HepG2 (cell line): ENCODE data around the gene PIK3R5. TPM values are rescaled to one million over a fixed set of nuclear protein-coding genes. Genes with fewer than 3 reads are reported as not detected.

Experiments
- ATAC-seq: fragments of 200-7000 bp; cut with Tn5 transposase; 3 replicates; pipeline ENCODE4 v1.9.1; 2020; ENCODE audit warnings: mild to moderate bottlenecking, moderate library complexity
- BruUV-seq: library from RNA; stranded (reverse); fragments of 400-500 nt; replicated peaks from 2 replicates; lab custom pipeline; 2021; lab: Mats Ljungman, UMichigan
- CTCF ChIA-PET: fragments of 300-600 bp; formaldehyde crosslinking; extraction: SDS; loops from one replicate; lab custom pipeline; 2021; ENCODE audit warnings: low total read pairs, inconsistent platforms, low intra/inter-chr PET ratio; lab: Yijun Ruan, JAX
- POLR2A ChIA-PET: fragments of 350-600 bp; sonication (Branson Sonifier 250); formaldehyde crosslinking; loops from one replicate; lab custom pipeline; 2020; ENCODE audit warnings: antibody characterized with exemption, inconsistent platforms; lab: Yijun Ruan, JAX
- DNase-seq: peaks from one replicate; pipeline ENCODE4 v3.0.0-alpha.2; 2015; ENCODE audit warnings: low spot score
- FAIRE-seq: peaks from 3 replicates; lab custom pipeline; 2011; peaks lifted over from hg19 to GRCh38; lab: Jason Lieb, UNC
- H2AFZ ChIP-seq: one replicate; pipeline ENCODE4 v1.6.1; 2011; ENCODE audit warnings: low read length, inconsistent platforms
- H3K27ac ChIP-seq: fragments of 300-600 bp; 3 replicates; pipeline ENCODE4 v1.8.0; 2011; ENCODE audit warnings: mixed run types, mild to moderate bottlenecking, mixed read lengths, low read length, inconsistent platforms; ENCODE audit not compliant: insufficient read depth; ENCODE audit errors: extremely low read length
- H3K27me3 ChIP-seq, 2 experiments: fragments of 200-600 bp in 1 of 2; 2 replicates in 1 of 2; 3 replicates in 1 of 2; pipeline versions ENCODE4 v1.6.0 to v1.8.0; 2011; ENCODE audit warnings: low read length in 2 of 2, mild to moderate bottlenecking in 2 of 2, moderate library complexity in 2 of 2, inconsistent platforms in 1 of 2; ENCODE audit not compliant: insufficient read depth in 2 of 2, control insufficient read depth in 1 of 2
- H3K36me3 ChIP-seq, 2 experiments: fragments of 200-600 bp in 1 of 2; replicated peaks in 1 of 2; 2 replicates in 1 of 2; 3 replicates in 1 of 2; pipeline versions ENCODE4 v1.5.1 to v1.8.0; 2011; ENCODE audit warnings: low read length in 2 of 2, inconsistent platforms in 1 of 2; ENCODE audit not compliant: insufficient read depth in 2 of 2, control insufficient read depth in 1 of 2
- H3K4me1 ChIP-seq: 2 replicates; pipeline ENCODE4 v1.5.1; 2012; ENCODE audit warnings: low read length, inconsistent platforms; ENCODE audit not compliant: insufficient read depth
- H3K4me2 ChIP-seq: 2 replicates; pipeline ENCODE4 v1.6.0; 2011; ENCODE audit warnings: low read depth, low read length, inconsistent platforms
- H3K4me3 ChIP-seq, 3 experiments: fragments of 200-600 bp in 1 of 3; sonication (generic), shearing (Covaris generic) in 1 of 3; replicated peaks in 1 of 3; 2 replicates each; pipeline ENCODE4 v1.5.1; 2011 to 2016; ENCODE audit warnings: low read length in 3 of 3, inconsistent platforms in 2 of 3, low read depth in 2 of 3, mild to moderate bottlenecking in 2 of 3, control low read depth in 1 of 3, mixed read lengths in 1 of 3; ENCODE audit not compliant: insufficient read depth in 1 of 3
- H3K79me2 ChIP-seq: one replicate; pipeline ENCODE4 v1.6.1; 2011; ENCODE audit warnings: low read length, inconsistent platforms; ENCODE audit not compliant: insufficient read depth
- H3K9ac ChIP-seq: 2 replicates; pipeline ENCODE4 v1.6.0; 2011; ENCODE audit warnings: mild to moderate bottlenecking, low read depth, low read length, inconsistent platforms; ENCODE audit not compliant: insufficient read depth
- H3K9me3 ChIP-seq: 2 replicates; pipeline ENCODE4 v1.5.1; 2012; ENCODE audit warnings: mild to moderate bottlenecking, low read length
- H4K20me1 ChIP-seq: 2 replicates; pipeline ENCODE4 v1.6.0; 2011; ENCODE audit warnings: inconsistent platforms, mild to moderate bottlenecking, low read length, moderate library complexity; ENCODE audit not compliant: insufficient read depth
- CENPBD1 ChIP-seq: sonication (generic); formaldehyde crosslinking; IDR thresholded peaks from 2 replicates; pipeline ENCODE4 v1.8.0; 2022; ENCODE audit warnings: missing genetic modification reagents, low read depth, mild to moderate bottlenecking, borderline replicate concordance
- HDAC1 ChIP-seq: sonication (generic); formaldehyde crosslinking; IDR thresholded peaks from 2 replicates; pipeline ENCODE4 v1.5.1; 2020; ENCODE audit warnings: mild to moderate bottlenecking, missing genetic modification reagents
- HOXA7 ChIP-seq: sonication (generic); formaldehyde crosslinking; IDR thresholded peaks from 2 replicates; pipeline ENCODE4 v1.8.1; 2022; ENCODE audit warnings: mild to moderate bottlenecking, missing genetic modification reagents, moderate library complexity
- JUND ChIP-seq: sonication (generic); formaldehyde crosslinking; IDR thresholded peaks from 2 replicates; pipeline ENCODE4 v1.8.0; 2022; ENCODE audit warnings: mild to moderate bottlenecking, missing genetic modification reagents
- NFIB ChIP-seq: sonication (generic); formaldehyde crosslinking; IDR thresholded peaks from 2 replicates; pipeline ENCODE4 v1.9.0; 2021; ENCODE audit warnings: missing genetic modification reagents, mild to moderate bottlenecking, borderline replicate concordance
- PPARG ChIP-seq: conservative IDR thresholded peaks from 2 replicates; pipeline ENCODE4 v1.6.1; 2016; ENCODE audit warnings: missing biosample characterization, missing genetic modification reagents
- ZBTB42 ChIP-seq: sonication (generic); formaldehyde crosslinking; IDR thresholded peaks from 2 replicates; pipeline ENCODE4 v1.5.0; 2020; ENCODE audit warnings: mild to moderate bottlenecking, missing genetic modification reagents
- ZKSCAN5 ChIP-seq: sonication (generic); formaldehyde crosslinking; IDR thresholded peaks from 2 replicates; pipeline ENCODE4 v1.5.1; 2020; ENCODE audit warnings: mild to moderate bottlenecking, missing genetic modification reagents
- ZMAT5 ChIP-seq: sonication (generic); formaldehyde crosslinking; IDR thresholded peaks from 2 replicates; pipeline ENCODE4 v1.5.0; 2020; ENCODE audit warnings: mild to moderate bottlenecking, low read depth, missing genetic modification reagents, borderline replicate concordance
- ZNF224 ChIP-seq: sonication (generic); formaldehyde crosslinking; IDR thresholded peaks from 2 replicates; pipeline ENCODE4 v1.5.0; 2020; ENCODE audit warnings: mild to moderate bottlenecking, missing genetic modification reagents
- WGBS: methylation state at CpG from one replicate; pipeline ENCODE4 v1.1.6; 2017; ENCODE audit warnings: low lambda C conversion rate; 5-methylcytosine and 5-hydroxymethylcytosine counted together
- in situ Hi-C: cut with HindIII; loops from 2 replicates; pipeline ENCODE4 v1.10.0; 2017; ENCODE audit warnings: low pct_unique_long_range_greater_than_20kb; ENCODE audit not compliant: extremely low pct_ligation_motif_present
- intact Hi-C: fragments of 100-400 bp; cut with micrococcal nuclease; formaldehyde crosslinking; loops from one replicate; pipeline ENCODE4 v1.10.0; 2022; ENCODE audit not compliant: unreplicated experiment
- polyA plus RNA-seq, 8 experiments: library from polyadenylated mRNA; depleted of rRNA in 3 of 8; stranded (reverse) in 7 of 8; unstranded in 1 of 8; fragments of >200 nt; fragmentation: Illumina TruSeq in 4 of 8; extraction: Trizol in 4 of 8; gene quantifications; 2 replicates each; pipeline versions ENCODE4 v1.2.1 to v1.2.3, GENCODE V29; 2011 to 2016; ENCODE audit warnings: low read depth in 4 of 8, missing spikeins in 1 of 8, mixed read lengths in 1 of 8; ENCODE audit not compliant: insufficient read depth in 1 of 8
- total RNA-seq, 5 experiments: library from RNA; depleted of rRNA; stranded (reverse); fragments of >200 nt; fragmentation: Illumina TruSeq; extraction: Trizol; gene quantifications; 2 replicates each; pipeline ENCODE4 v1.2.3, GENCODE V29; 2016; ENCODE audit warnings: low read depth in 1 of 5
- TF ChIP-seq, protein P1 (sequence below): sonication (generic); formaldehyde crosslinking; IDR thresholded peaks from 2 replicates; pipeline ENCODE4 v1.5.1; 2020; ENCODE audit warnings: mild to moderate bottlenecking, missing genetic modification reagents, borderline replicate concordance

PIK3R5 gene
- total and polyA plus RNA-seq, 2 of the 13 experiments (the other 11 are each of a cell fraction or from before 2014, with no cell fraction given): not detected

GRCh38 chr17:8875436-8875835 is 90.1 kb downstream of the PIK3R5 start:
- Histone ChIP-seq H3K36me3 (no peaks in the 10 kb centered on the region), H3K9ac (no peak overlapping the region), H3K9me3 (no peaks in the 10 kb centered on the region), H3K4me3 (no peak overlapping the region), H3K27ac (no peak overlapping the region), H3K4me2 (no peak overlapping the region), H3K79me2 (no peaks in the 10 kb centered on the region), H3K4me1 (peaks cover 27% of the 10 kb centered on the region), H2AFZ (no peak overlapping the region), H3K27me3 (peaks cover 9 to 66% of the 10 kb centered on the region in 2 experiments), H4K20me1 (no peaks in the 10 kb centered on the region)
- DNase-seq (no peak), ATAC-seq (no peak), FAIRE-seq (no peak)
- WGBS: 53% methylated on average over 12 of the region's 12 CpGs
- in situ Hi-C loops (no loop called here), intact Hi-C loops (no loop called here)
- TF ChIP-seq HDAC1 (CRISPR knock-in tag): no peak
- no peak for TF ChIP-seq HOXA7
- TF ChIP-seq ZNF224: no peak
- TF ChIP-seq CENPBD1 (CRISPR knock-in tag): no peak
- no peak for TF ChIP-seq JUND (CRISPR knock-in tag)
- no peak for TF ChIP-seq ZBTB42 (CRISPR knock-in tag)
- no peak for TF ChIP-seq PPARG (CRISPR knock-in tag)
- no peak for TF ChIP-seq ZKSCAN5 (CRISPR knock-in tag)
- no peak for TF ChIP-seq NFIB (CRISPR knock-in tag)
- TF ChIP-seq, protein P1, sequence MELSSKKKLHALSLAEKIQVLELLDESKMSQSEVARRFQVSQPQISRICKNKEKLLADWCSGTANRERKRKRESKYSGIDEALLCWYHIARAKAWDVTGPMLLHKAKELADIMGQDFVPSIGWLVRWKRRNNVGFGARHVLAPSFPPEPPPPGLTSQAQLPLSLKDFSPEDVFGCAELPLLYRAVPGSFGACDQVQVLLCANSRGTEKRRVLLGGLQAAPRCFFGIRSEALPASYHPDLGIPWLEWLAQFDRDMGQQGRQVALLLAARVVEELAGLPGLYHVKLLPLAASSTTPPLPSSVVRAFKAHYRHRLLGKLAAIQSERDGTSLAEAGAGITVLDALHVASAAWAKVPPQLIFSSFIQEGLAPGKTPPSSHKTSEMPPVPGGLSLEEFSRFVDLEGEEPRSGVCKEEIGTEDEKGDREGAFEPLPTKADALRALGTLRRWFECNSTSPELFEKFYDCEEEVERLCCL (CRISPR knock-in tag): no peak
- TF ChIP-seq ZMAT5 (CRISPR knock-in tag): no peak
- ChIA-PET CTCF (no interaction called here), POLR2A (no interaction called here)
- BruUV-seq: no TSS peak
